Activated CD8-positive, alpha-beta memory T cell treated with anti-CD3 and anti-CD28 coated beads, Interleukin-2, amount 50 U/mL, for 1 hour (primary cell): ENCODE data around the gene AP1G2.

Experiments
- DNase-seq: peaks from one replicate; pipeline ENCODE4 v3.0.0-alpha.2; 2020; ENCODE audit errors: extremely low read depth

The AP1G2 gene

DNA sequence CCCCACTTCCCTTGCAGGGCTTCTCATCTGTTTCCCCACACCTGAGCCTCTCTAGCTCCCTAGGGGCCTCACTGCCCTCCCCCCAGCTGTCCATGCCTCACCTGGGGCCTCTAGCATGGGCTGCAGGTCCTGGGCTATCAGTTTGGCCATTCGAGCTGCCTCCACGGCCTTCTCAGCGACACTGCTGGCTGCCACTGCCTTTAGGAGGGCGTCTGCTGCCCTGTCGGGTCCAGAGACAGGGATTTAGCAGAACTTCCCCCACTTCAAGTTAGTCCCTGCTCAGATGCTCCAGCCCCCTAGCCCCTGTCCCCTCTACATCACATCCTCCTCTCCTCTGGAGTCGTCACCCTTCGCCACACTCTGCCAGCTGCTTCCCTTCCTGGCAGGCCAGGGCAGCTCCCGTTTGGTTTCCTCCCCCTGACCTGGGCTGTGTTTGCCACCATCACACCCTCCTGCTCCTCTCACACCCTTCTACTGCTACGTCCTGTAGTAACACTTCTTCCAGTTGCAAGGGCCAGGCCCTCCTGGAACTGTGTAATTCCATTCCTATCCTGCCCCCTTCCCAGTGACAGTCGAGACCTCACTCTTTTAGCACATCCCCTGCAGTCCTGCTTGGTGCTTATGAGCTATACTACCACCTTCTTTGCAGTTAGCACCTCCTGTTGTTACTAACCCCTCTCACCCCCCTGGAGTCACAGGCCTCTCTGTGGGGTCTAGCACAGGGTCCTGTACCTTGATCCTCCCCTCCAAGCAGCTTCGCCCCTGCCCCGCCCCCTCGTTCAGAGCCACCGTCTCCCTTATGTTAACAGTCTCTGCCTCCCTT lies 4.3 kb upstream of the AP1G2 start:
- DNase-seq, result no peak

- DNase-seq, result no peak
Observed at GRCh38 chr14:23570806-23571483, 3.4 kb upstream of the AP1G2 start.

DNA sequence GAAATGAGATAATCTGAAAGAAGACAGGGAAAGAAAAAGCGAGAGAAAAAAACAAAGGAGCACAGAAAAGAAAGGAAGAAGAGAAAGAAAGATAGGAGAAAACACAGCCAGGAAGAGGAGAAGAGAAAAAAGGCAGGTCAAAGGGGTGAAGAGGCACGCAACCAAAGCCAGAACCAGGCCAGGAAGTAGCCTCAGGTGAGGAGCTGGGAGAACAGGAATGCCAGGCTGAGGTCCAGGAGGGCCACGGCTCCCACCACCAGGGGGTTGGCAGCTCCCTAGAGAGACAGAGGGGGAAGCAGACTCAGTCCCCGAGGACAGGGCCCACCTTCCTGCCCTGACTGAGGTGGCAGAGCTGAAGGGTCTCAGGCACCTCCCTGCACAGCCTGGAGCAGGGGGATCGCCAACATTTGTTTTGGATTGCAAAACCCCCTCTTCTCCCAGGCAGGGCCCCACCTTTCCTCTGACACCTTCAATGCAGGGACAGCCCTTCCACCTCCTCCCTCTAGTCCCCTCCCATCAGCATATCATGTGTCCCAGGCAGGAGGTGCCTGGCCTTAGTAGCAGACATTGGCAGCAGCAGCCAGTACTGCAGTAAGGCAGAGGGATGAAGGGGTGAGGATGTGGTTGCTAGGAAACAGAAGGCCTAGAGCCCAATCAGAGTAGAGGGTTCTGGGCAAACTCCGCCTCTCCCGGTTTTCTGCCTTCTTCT lies 2.0 kb upstream of the AP1G2 start:
- DNase-seq, result no peak

- no peak for DNase-seq
Observed at GRCh38 chr14:23568600-23569331, 1.2 kb upstream of the AP1G2 start.

- DNase-seq, result no peak
Observed at GRCh38 chr14:23568021-23568599, 519 bp upstream of the AP1G2 start.

DNA sequence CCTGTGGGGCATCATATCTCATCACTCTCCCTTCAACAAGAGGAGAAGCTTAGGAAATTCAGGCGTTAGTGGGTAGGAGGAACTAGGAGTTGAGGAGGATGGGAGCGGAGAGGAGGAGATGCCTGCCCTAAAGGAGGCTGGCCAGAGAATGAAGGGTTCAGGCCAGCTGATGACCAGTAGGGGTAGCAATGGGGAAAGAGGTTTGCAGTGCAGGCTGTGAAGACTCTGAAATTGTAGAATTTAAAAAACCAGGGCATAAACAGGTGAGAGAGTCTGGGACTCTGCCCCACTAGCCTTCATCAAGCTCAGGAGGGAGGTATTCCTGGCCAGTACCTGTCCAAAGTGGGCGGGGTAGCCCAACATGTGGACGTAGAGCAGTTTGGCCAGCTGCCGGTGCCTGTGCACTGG lies 809 bp downstream of the AP1G2 start:
- DNase-seq, result no peak

DNA sequence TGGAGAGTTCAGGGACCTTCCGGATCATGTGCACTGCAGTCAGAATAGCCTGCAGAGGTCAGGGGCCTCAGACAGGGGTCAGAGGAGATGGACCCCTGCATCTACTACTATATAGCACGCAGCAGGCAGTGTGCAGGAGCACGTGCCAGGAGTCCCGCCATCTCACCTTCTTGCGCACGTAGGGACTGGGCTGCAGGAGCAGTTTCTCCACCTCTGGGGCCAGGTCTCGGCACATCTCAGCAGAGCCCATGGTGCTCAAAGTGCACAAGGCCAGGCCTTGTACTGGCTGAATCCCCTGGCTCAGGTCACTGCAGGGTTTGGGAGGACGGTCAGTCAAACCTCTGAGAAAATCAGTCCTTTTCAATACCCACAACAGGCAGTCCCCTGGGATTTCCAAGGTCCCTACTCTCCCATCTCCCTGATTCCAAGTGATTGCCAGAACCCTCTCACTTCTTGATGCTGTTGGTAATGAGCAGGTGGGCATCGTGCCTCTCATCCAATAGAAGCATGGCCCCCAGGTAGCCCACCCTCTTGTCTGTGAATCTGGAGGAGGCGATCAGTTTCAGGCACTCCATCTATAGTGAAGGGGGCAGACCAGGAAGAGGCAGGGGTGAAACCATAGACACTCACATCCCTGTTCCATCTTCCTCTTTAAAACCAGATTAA lies 1.3 kb downstream of the AP1G2 start:
- DNase-seq, result no peak

DNA sequence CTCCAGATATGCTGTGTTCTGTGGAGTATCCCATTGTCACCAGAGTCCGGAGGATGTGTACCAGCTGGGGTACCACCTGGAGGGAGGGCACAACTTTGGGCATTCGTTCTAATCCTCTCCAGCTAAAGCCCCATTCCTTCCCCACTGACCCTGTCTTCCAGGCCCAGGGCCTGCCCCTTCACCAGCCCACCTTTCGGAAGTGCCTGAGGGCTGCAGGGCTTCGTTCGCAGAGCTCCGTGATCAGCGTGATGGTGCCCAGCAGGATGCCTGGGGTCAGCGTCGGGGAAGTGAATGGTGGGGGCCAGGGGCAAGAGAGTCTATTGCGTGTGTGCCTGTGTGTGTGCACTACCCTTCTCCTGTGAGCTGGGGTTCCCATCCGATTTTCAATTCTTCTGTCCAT lies 2.0 kb downstream of the AP1G2 start:
- no peak for DNase-seq

DNA sequence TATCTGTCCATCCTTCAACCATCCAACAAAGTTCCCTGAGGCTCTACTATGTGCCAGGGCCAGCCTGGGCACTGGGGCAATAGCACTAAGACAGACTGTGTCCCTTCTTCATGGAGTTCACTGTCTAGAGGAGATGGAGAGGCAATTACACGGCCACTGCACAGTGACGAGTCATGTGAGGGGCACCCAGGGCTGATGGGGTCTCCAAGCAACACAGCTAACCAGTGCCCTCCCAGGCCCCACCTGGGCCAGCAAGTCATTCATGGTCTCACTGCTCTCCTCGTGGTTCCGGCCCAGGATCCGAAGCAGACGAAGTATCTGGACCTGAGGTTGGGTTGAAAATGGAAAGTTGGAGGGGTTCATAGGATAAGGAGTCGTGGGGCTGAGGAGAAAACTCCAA lies 2.7 kb downstream of the AP1G2 start:
- no peak for DNase-seq

GRCh38 chr14:23564181-23564812 lies 3.3 kb downstream of the AP1G2 start:
- DNase-seq, result no peak

GRCh38 chr14:23563473-23564180 lies 4.0 kb downstream of the AP1G2 start:
- no peak for DNase-seq

DNA sequence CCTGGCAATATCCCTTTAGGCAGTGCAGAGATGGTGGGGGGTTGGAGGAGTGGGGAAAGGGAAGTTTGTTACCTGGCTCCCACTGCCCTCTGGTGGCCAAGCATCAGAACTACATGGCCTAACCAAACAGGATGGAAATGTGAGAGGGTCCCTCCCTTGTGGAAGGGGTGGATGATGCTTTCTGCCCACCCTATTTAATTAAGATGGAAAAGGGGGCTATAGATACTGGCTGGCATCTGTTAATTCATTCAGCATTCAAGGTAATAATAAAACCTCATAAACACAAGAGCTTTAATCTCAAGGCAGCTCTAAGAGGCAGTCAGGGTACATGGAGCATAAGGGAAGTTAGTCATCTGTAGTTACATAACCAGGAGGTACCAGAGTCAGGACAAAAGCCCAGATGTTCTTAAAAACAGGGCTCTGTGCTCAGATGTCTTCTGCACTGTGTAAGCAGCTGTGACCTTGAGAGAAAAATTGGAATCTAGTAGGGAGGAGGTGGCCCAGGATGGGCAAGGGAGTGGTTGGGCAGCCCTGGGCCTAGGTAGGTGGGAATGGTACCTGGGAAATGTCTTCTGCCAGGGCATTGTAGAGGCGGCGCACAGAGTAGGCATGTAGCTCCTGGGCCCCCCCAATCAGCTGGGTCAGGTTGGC lies 4.6 kb downstream of the AP1G2 start:
- DNase-seq, result no peak

DNA sequence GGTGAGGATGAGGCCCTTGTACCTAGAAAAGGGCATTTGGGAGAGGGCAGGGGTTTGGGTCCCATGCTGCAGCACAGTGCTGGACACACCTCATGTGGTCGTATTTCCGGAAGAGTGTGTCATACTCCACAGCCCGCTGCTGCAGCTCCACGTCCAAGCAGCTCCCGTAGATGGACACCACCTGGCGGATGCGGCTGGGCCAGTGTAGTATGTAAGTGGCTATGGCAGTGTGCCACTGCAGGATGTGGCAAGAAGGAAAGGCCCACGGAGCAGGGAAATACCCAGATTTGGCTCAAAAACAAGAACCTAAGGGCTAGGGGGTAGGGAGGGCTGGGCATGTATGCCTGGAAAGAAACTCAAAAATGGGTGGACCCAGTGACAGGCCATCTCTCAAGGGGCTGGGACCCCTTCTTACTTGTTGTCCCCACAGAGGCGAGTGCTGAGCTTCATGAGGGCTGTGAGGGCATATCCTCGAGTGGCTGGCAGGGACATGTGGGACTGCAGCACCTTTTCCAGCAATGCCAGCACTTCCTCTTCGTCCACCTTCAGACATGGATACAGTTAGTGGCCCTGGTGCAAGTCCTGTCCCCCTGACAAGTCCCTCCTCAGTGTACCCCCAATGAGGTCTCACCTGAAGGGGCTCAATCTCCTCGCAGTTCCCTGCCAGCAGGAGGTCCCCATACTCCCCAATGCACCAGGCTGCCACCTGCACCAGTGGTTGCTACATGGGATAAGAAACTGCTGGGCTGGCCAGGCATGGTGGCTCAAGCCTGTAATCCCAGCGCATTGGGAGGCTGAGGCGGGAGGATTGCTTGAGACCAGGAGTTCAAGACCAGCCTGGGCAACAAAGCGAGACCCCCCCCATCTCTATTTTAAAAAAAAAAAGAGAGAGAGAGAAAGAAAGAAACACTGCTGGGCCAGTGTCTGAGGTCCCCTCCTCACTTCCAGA lies 5.4 kb downstream of the AP1G2 start:
- no peak for DNase-seq

DNA sequence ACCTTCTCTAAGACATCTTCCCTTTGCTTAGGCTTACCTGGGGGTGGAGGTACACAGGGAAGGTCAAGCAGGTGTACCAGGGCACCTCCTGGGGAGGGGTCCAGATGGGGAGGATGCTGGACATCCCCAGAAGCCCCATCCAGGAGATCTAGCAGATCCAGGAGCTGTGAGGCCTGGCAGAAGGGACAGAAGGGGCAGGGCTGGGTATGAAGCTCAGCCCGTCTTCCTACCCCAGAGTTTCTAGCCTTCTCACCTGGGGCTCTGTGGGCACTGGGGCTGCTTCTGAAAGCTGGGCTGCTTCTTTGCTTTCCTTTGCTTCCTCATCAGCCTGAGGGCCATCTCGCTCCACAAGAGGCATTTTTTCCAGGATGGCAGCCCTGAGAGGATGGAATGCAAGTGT lies 6.3 kb downstream of the AP1G2 start:
- DNase-seq, result no peak

DNA sequence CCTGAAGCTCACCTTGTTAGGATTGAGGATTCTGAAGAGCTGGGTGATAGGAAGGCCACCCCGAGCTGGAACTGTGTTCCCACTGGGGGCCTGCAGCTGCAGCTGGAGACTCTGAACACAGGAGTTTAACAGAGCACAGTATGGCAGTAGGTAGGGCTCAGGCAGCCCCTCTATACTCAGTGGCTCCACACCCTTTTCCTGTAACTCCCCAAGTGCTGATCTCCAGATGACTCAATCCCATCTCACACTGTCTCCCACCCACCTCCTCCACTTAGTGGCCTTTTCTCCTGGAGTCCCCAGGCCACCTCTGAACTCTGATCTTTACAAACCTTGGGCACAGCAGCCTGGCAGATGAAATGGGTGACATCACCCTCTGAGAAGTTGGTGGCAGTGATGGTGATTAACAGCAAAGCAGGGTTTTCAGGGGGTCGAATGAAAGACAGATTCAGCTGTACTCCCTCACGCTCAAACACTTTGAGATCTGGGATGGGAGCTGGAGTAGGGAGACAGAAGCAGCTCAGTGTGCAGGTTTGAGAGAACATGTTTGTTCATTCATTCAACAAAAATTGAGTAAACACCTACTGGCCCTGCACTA lies 7.6 kb downstream of the AP1G2 start:
- DNase-seq, result no peak

- DNase-seq, result peak; percentile 35
Observed at GRCh38 chr14:23559010-23559925, 8.3 kb downstream of the AP1G2 start.
